Subcutaneous abdominal adipose tissue (tissue), 5 donors: ENCODE results near the gene ADGRL3.

ENCODE experiments used
- H3K27ac ChIP-seq: one replicate; pipeline ENCODE4 v1.7.0; 2013; ENCODE audit warnings: low read depth, mild to moderate bottlenecking, inconsistent platforms, low read length, moderate library complexity
- H3K27me3 ChIP-seq, 5 donors: one replicate each; pipeline ENCODE4 v1.7.0; 2013; ENCODE audit warnings: low read length in 5 of 5, inconsistent platforms in 1 of 5; ENCODE audit not compliant: control insufficient read depth in 5 of 5, insufficient read depth in 4 of 5
- H3K36me3 ChIP-seq, 5 donors: one replicate each; pipeline ENCODE4 v1.7.0; 2013; ENCODE audit warnings: low read length in 5 of 5; ENCODE audit not compliant: control insufficient read depth in 5 of 5, insufficient read depth in 5 of 5
- H3K4me1 ChIP-seq, 5 donors: one replicate each; pipeline ENCODE4 v1.7.0; 2013; ENCODE audit warnings: low read length in 5 of 5, mild to moderate bottlenecking in 3 of 5, moderate library complexity in 1 of 5; ENCODE audit not compliant: control insufficient read depth in 5 of 5, insufficient read depth in 5 of 5
- H3K4me3 ChIP-seq, 5 donors: one replicate each; pipeline ENCODE4 v1.7.0; 2013; ENCODE audit warnings: low read length in 5 of 5, low read depth in 1 of 5
- H3K9ac ChIP-seq, 5 donors: one replicate each; pipeline ENCODE4 v1.7.0; 2013; ENCODE audit warnings: low read length in 5 of 5, mild to moderate bottlenecking in 4 of 5, moderate library complexity in 3 of 5
- H3K9me3 ChIP-seq, 5 donors: one replicate each; pipeline ENCODE4 v1.7.0; 2013; ENCODE audit warnings: low read length in 5 of 5; ENCODE audit not compliant: control insufficient read depth in 5 of 5
- donor health status: healthy.
- donor health status: healthy.
- donor health status: healthy.
- donor health status: healthy.
- donor health status: healthy.

The ADGRL3 gene

GRCh38 chr4:61200187-61200915 is at the start of gene ADGRL3:
TSS of gene ADGRL3 (plus strand) at chr4:61200326.
- Histone ChIP-seq H3K27ac (no peak within 1 kb of the TSS), H3K4me1 (peaks cover 0 to 28% (median 15%) of the 10 kb centered on the region in 5 donors), H3K4me3 (peak within 1 kb of the TSS; percentile 55 to 69 (median 59)), H3K27me3 (peaks cover 21 to 34% (median 22%) of the 10 kb centered on the region in 5 donors), H3K36me3 (no peaks in the 10 kb centered on the region), H3K9ac (peak within 1 kb of the TSS in 1 of 5 donors; percentile 21), H3K9me3 (no peaks in the 10 kb centered on the region)

DNA sequence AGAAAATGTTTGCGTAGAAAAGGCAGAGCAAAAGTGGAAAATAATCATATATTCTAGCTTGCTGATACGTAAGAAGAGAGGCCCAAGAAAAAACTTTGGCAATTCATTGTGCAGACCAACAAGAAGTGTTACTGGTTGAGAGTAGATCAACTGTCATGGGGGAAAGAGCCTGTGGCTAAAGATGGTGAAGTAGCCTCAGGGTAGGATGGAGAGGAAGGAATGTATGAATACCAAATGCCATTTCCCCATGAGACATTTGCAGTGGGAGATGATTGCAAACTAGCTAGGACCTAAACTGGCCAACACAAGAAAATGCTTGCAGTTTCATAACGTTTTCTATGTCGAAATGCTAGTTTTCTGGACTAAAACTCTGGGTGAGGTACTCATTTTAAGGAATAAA is 47.7 kb upstream of the ADGRL3 start:
- Histone ChIP-seq H3K36me3 (no peaks in the 10 kb centered on the region), H3K27ac (no peak overlapping the region), H3K9ac (no peak overlapping the region), H3K4me3 (no peak overlapping the region), H3K4me1 (no peaks in the 10 kb centered on the region), H3K9me3 (no peaks in the 10 kb centered on the region), H3K27me3 (no peaks in the 10 kb centered on the region)

- Histone ChIP-seq H3K4me1 (no peaks in the 10 kb centered on the region), H3K27me3 (no peaks in the 10 kb centered on the region), H3K9me3 (no peaks in the 10 kb centered on the region), H3K36me3 (no peaks in the 10 kb centered on the region), H3K9ac (no peak overlapping the region), H3K4me3 (no peak overlapping the region), H3K27ac (no peak overlapping the region)
These were observed 39.6 kb upstream of the ADGRL3 start for GRCh38 chr4:61160478-61160877.

GRCh38 chr4:61162116-61162515 is 38.0 kb upstream of the ADGRL3 start:
- Histone ChIP-seq H3K36me3 (no peaks in the 10 kb centered on the region), H3K4me1 (no peaks in the 10 kb centered on the region), H3K27ac (no peak overlapping the region), H3K9me3 (no peaks in the 10 kb centered on the region), H3K9ac (no peak overlapping the region), H3K4me3 (no peak overlapping the region), H3K27me3 (no peaks in the 10 kb centered on the region)

GRCh38 chr4:61173799-61174198 is 26.3 kb upstream of the ADGRL3 start:
- Histone ChIP-seq H3K27me3 (no peaks in the 10 kb centered on the region), H3K4me3 (no peak overlapping the region), H3K36me3 (no peaks in the 10 kb centered on the region), H3K9ac (no peak overlapping the region), H3K9me3 (peaks cover 0 to 3% (median 0%) of the 10 kb centered on the region in 5 donors), H3K27ac (no peak overlapping the region), H3K4me1 (no peaks in the 10 kb centered on the region)

DNA sequence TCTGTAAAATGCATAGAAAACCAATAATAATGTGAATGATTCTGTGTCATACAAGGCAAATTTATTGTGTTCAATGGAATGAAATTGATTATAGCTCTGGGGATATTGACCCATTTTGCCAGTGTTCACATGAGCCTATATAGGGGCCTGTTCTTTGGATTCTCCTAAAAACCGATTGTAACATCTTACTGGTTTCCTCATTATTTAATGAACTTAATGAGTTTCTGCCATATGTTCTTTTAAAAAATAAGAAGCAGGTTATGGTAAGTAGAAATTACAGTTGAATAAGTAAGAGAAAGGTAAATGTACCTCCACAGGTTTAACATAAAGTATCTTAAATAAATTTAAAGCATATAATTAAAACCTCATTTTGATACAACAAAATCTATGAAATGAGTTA is 24.6 kb upstream of the ADGRL3 start:
- H3K9me3 ChIP-seq, result peaks cover 0 to 3% (median 0%) of the 10 kb centered on the region in 5 donors
- H3K27me3 ChIP-seq, result no peaks in the 10 kb centered on the region
- H3K36me3 ChIP-seq, result no peaks in the 10 kb centered on the region
- no peak overlapping the region for H3K27ac ChIP-seq
- no peak overlapping the region for H3K9ac ChIP-seq
- H3K4me3 ChIP-seq, result no peak overlapping the region
- H3K4me1 ChIP-seq, result no peaks in the 10 kb centered on the region

GRCh38 chr4:61177367-61177766 is 22.8 kb upstream of the ADGRL3 start:
- Histone ChIP-seq H3K4me3 (no peak overlapping the region), H3K27ac (no peak overlapping the region), H3K9me3 (peaks cover 0 to 3% (median 0%) of the 10 kb centered on the region in 5 donors), H3K4me1 (no peaks in the 10 kb centered on the region), H3K27me3 (no peaks in the 10 kb centered on the region), H3K36me3 (no peaks in the 10 kb centered on the region), H3K9ac (no peak overlapping the region)

- no peak overlapping the region for H3K9ac ChIP-seq
- H3K36me3 ChIP-seq, result no peaks in the 10 kb centered on the region
- H3K27ac ChIP-seq, result no peak overlapping the region
- no peak overlapping the region for H3K4me3 ChIP-seq
- H3K4me1 ChIP-seq, result no peaks in the 10 kb centered on the region
- H3K9me3 ChIP-seq, result peaks cover 0 to 14% (median 7%) of the 10 kb centered on the region in 5 donors
- no peaks in the 10 kb centered on the region for H3K27me3 ChIP-seq
These were observed 19.7 kb upstream of the ADGRL3 start for GRCh38 chr4:61180405-61180804.

- no peaks in the 10 kb centered on the region for H3K4me1 ChIP-seq
- H3K36me3 ChIP-seq, result no peaks in the 10 kb centered on the region
- H3K9ac ChIP-seq, result no peak overlapping the region
- H3K27me3 ChIP-seq, result no peaks in the 10 kb centered on the region
- no peak overlapping the region for H3K27ac ChIP-seq
- H3K4me3 ChIP-seq, result no peak overlapping the region
- H3K9me3 ChIP-seq, result peaks cover 0 to 14% (median 9%) of the 10 kb centered on the region in 5 donors
These were observed 17.2 kb upstream of the ADGRL3 start for GRCh38 chr4:61182915-61183314.

DNA sequence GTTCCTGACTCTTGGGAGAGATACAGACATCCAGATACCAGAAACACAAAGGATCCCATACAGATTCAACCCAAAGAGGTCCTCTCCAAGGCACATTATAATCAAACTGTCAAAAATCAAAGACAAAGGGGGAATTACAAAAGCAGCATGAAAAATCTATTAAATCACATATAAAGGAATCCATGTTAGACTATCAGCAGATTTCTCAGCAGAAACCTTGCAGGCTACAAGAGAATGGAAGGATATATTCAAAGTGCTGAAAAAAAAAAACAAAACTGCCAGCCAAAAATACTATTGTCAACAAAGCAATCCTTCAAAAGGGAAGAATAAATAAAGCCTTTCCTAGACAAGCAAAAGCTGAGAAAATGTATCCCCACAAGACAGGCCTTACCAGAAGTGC is 14.8 kb upstream of the ADGRL3 start:
- H3K4me1 ChIP-seq, result no peaks in the 10 kb centered on the region
- no peaks in the 10 kb centered on the region for H3K27me3 ChIP-seq
- H3K9ac ChIP-seq, result no peak overlapping the region
- H3K4me3 ChIP-seq, result no peak overlapping the region
- peaks cover 0 to 14% (median 9%) of the 10 kb centered on the region in 5 donors for H3K9me3 ChIP-seq
- H3K27ac ChIP-seq, result no peak overlapping the region
- no peaks in the 10 kb centered on the region for H3K36me3 ChIP-seq
